Right renal cortex interstitium (tissue), 3 donors: Measurements from ENCODE around the gene AQP9. TPM values are rescaled to one million over a fixed set of nuclear protein-coding genes. Genes with fewer than 3 reads are reported as not detected.
"Not testable (repeated sequence)": the region's sequence is repeated elsewhere in the genome, so short reads cannot be mapped to it uniquely, and the experiment has no call there.

Experiments used
- DNase-seq, 3 donors: peaks; one replicate each; pipeline ENCODE4 v3.0.0-alpha.2; 2013; ENCODE audit warnings: low read depth in 3 of 3, low spot score in 2 of 3
- polyA plus RNA-seq, 3 donors: library from polyadenylated mRNA; unstranded; fragments of 120-200 nt; gene quantifications; one replicate each; pipeline ENCODE4 v1.2.1, GENCODE V29; 2013; ENCODE audit not compliant: insufficient read length in 3 of 3

Gene AQP9, protein sequence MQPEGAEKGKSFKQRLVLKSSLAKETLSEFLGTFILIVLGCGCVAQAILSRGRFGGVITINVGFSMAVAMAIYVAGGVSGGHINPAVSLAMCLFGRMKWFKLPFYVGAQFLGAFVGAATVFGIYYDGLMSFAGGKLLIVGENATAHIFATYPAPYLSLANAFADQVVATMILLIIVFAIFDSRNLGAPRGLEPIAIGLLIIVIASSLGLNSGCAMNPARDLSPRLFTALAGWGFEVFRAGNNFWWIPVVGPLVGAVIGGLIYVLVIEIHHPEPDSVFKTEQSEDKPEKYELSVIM
- polyA plus RNA-seq, result under 1 TPM; 0.08 to 0.19 (median 0.18) TPM

GRCh38 chr15:58138106-58138505 lies at the start of gene AQP9:
TSS of gene AQP9 (plus strand) at chr15:58138381. CDS start at chr15:58138566, 185 bp downstream.
- DNase-seq, result no peak

DNA sequence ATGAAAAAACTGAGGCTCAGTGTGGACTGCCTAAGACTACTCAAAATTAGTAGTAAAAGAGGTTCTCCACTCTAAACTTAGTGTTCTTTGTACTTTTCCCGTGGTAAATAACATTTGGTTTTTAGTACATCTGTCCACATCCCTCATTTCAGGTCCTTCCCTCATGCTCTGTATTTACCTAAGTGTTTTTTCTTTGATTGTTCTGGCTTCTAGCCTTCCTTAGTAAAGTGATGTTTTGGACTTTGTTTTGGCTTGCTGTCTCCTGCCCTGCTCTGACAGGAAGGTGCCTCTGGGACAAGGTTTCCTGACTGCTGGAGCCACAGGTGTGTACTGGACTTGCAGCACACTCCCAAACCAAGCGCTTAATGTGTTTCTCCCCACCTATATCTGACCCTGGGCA lies 42.8 kb upstream of the AQP9 start:
- no peak for DNase-seq

- DNase-seq, result no peak
Observed at GRCh38 chr15:58096529-58097084, 41.6 kb upstream of the AQP9 start.

- no peak for DNase-seq
Observed at GRCh38 chr15:58103482-58103881, 34.7 kb upstream of the AQP9 start.

GRCh38 chr15:58108117-58108516 lies 30.1 kb upstream of the AQP9 start:
- DNase-seq, result no peak

DNA sequence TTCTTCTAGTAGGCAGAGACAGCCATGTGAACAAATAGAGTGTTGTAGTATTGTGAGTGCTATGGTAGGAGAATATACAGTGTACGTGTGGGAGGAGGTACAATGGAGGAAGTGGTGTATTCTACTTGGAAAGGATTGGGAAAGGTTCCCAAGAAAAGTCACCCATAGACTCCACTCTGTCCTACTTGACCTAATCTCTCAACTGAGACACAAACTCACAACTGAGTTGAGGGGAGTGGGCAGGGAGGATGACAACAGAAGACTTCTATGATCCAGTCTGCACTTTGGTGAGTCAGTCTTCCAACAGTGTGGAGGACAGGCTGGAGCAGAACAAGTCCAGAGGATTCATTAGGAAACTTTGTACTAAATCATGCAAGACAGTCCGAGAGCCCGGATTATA lies 28.8 kb upstream of the AQP9 start:
- DNase-seq, result no peak

GRCh38 chr15:58110999-58111717 lies 27.0 kb upstream of the AQP9 start:
- DNase-seq, result no peak

- no peak for DNase-seq
Observed at GRCh38 chr15:58111718-58112104, 26.5 kb upstream of the AQP9 start.

DNA sequence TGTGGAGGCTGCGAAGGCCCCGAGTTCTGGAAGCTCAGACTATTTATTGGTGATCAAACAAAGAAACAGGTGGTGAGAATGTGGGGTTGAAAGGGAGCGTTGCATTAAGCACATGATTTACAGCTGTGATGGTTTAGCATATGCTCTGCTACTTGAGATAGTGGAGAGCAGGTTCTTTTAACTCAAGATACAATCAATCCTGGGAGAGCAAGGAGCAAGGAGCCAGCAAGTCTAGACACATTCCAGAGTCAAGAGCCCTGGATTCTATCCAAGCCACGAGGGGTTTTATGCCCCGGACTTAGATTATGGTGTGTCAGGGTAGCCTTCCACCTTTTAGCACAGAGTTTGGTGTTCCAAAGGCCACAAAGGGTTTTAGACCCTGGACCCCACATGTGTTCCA lies 24.8 kb upstream of the AQP9 start:
- not testable (repeated sequence) for DNase-seq

DNA sequence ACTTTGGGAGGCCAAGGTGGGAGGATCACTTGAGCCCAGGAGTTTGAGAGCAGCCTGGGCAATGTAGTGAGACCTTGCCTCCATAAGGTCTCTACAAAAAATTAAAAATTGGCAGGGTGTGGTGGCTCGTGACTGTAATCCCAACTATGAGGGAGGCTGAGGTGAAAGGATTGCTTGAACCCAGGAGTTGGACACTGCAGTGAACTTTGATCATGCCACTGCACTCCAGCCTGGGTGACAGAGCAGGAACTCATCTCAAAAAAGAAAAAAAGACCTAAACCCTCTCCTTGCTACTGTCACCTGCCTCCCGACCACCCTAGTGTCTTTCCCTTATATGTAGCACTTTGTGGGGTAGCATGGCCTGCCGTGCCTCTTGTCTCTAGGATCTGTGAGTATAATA lies 23.8 kb upstream of the AQP9 start:
- DNase-seq, result no peak

DNA sequence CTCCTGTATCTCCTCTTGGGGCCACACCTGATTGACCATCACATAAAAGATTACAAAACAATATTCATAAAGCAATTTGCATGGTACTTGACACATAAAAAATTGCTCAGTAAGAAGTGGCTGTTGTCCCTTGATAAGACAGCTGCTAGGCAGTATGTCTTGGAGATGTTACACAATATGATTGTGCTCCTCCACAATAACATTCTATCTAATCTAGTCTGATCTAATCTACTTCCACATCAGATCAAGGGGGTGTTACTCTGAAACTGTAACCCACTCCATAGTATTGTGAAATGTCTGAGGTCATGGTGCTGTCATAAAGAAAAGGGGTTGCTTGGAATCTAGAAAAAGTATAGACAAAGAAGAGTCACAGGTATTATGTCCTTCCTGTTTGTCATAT lies 23.4 kb upstream of the AQP9 start:
- DNase-seq, result no peak

DNA sequence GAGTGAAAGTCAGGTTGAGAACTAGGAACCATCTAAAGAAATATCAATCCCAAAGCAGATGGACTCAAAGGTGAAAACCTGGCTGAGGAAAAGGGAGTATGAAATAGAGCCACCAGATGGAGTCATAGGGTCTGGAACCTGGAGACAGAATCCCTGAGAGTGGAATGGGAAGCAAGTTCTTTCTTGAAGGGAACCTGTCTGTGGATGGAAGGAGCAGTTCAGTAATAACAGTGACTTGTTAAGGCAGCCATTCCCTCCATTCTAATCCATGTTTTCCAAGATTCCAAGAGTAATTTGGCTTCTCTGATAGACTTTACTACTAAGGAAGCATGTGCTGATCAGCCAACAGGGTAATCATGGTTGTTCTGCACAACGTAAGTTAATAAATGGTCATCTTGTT lies 22.5 kb upstream of the AQP9 start:
- no peak for DNase-seq

GRCh38 chr15:58117619-58118018 lies 20.6 kb upstream of the AQP9 start:
- no peak for DNase-seq

DNA sequence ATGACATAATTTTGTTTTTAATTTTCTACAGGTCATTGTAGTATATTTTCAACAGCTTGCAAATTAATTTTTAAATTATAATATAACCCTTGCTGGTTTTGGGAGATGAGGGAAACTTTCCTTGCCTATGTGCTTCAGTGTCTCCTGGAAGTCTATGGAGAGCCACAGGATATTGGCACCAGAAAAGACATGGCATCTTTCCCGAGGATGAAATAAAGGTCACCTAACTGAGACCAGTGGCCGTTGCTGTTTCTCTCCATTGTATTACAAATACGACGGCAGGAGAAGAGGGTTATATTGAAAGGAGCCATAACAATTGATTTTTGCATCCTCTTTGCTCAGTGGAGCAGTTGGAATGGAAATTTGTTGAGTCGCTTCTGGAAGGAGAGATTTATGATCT lies 19.9 kb upstream of the AQP9 start:
- no peak for DNase-seq

DNA sequence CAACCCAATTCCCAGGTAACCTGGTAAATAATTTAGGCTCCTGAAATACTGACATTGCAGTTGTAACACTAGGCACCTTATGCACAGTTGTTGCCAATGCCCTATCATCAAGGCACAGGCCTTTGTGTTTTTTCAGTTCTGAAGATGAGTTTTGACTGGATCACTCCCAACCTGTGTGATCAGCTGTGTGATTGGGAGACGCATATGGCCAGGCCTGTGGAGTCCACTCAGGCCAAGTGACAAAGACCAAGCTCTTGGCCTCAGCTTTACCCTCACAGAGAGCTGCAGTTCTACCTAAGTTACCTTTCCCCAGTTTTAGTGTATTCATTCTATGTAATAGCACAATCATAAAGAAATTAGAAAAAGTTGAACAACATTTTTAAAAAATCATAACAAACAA lies 19.2 kb upstream of the AQP9 start:
- DNase-seq, result no peak

- no peak for DNase-seq
Observed at GRCh38 chr15:58124585-58124984, 13.6 kb upstream of the AQP9 start.

DNA sequence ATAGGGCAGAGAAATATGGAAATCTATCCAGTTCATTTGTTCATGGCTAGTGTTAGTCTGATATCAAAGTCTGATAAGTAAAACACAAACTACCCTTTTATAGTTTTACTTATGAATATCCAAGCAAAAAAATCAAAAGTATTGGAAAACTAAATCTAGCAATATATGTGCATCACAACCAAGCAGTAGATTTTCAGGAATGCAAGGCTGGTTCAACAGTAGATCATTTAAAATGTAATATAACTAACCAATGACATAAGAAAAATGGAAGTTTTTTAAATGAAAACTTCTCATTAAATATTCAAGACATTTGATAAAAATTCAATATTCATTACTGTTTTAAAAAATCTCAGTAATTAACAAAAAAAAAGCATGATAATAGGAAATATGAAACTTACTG lies 12.8 kb upstream of the AQP9 start:
- DNase-seq, result no peak

- no peak for DNase-seq
Observed at GRCh38 chr15:58134886-58135285, 3.3 kb upstream of the AQP9 start.

- DNase-seq, result no peak
Observed at GRCh38 chr15:58135511-58136174, 2.5 kb upstream of the AQP9 start.

- DNase-seq, result no peak
Observed at GRCh38 chr15:58136731-58137130, 1.4 kb upstream of the AQP9 start.

DNA sequence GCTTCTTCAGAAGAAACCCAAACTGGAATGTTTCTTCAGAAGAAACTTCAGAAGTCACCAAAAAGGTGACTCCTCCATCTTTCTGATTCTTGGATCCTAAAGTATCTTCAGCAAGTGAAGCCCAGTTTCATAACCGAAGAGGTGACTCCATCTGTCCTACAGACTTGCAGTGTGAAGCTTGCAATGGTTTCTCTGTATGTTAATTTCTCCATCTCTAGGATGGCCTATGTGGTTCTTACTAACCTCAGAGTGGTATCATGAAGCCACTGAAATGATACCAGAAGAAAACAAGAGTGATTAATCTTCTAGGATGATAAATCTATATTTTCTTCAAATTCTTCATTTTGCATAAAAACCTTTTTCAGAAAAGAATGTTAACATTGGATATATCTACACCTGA lies 495 bp upstream of the AQP9 start:
- no peak for DNase-seq
